Activated CD4-positive, alpha-beta T cell treated with anti-CD3 and anti-CD28 coated beads, Interleukin-2, amount 10 ng/mL, durations not matched to agents 7 days and 5 days (primary cell): ENCODE results near the gene OR5F1. TPM values are rescaled to one million over a fixed set of nuclear protein-coding genes. Genes with fewer than 3 reads are reported as not detected.

Source experiments
- CTCF ChIA-PET: fragments of 350-600 bp; sonication (Branson Sonifier 250); formaldehyde crosslinking; loops from one replicate; lab custom pipeline; 2021; ENCODE audit warnings: antibody characterized with exemption; lab: Charles Lee
- POLR2A ChIA-PET: fragments of 350-600 bp; sonication (Branson Sonifier 250); formaldehyde crosslinking; loops from one replicate; lab custom pipeline; 2021; ENCODE audit warnings: antibody characterized with exemption; lab: Charles Lee
- DNase-seq: peaks from one replicate; pipeline ENCODE4 v3.0.0-alpha.2; 2020
- H3K27ac Mint-ChIP-seq: one replicate; pipeline ENCODE4 v1.8.0; 2021; ENCODE audit warnings: mild to moderate bottlenecking, moderate library complexity, mixed read lengths
- H3K27me3 Mint-ChIP-seq: one replicate; pipeline ENCODE4 v1.8.0; 2021; ENCODE audit warnings: mixed read lengths
- H3K36me3 Mint-ChIP-seq: one replicate; pipeline ENCODE4 v1.8.0; 2021; ENCODE audit warnings: low read depth, mixed read lengths
- H3K4me1 Mint-ChIP-seq: one replicate; pipeline ENCODE4 v1.8.0; 2021; ENCODE audit warnings: mixed read lengths
- H3K4me3 Mint-ChIP-seq: one replicate; pipeline ENCODE4 v1.8.0; 2021; ENCODE audit warnings: mild to moderate bottlenecking, moderate library complexity, mixed read lengths
- H3K9me3 Mint-ChIP-seq: one replicate; pipeline ENCODE4 v1.8.0; 2021; ENCODE audit warnings: mixed read lengths
- total RNA-seq, 2 experiments: library from RNA; stranded (reverse); gene quantifications; one replicate each; pipeline ENCODE4 v1.2.3, GENCODE V29; 2021

OR5F1 gene
- total RNA-seq: not detected

GRCh38 chr11:55994525-55994924 lies at the start of gene OR5F1:
TSS of gene OR5F1 (minus strand) at chr11:55994625. CDS start at chr11:55994625, 0 bp downstream.
- no peaks in the 10 kb centered on the region for H3K36me3 Mint-ChIP-seq
- CTCF ChIA-PET: no interaction called here

GRCh38 chr11:56027354-56027753 lies 32.9 kb upstream of the OR5F1 start, which contains the start of gene OR5AS1:
TSS of gene OR5AS1 (plus strand) at chr11:56027654. CDS start at chr11:56030419, 2,765 bp downstream.
- Mint-ChIP-seq H3K27me3 (no peaks in the 10 kb centered on the region), H3K4me3 (no peak within 1 kb of the TSS), H3K9me3 (peaks cover 6% of the 10 kb centered on the region), H3K36me3 (no peaks in the 10 kb centered on the region), H3K27ac (no peak within 1 kb of the TSS), H3K4me1 (no peaks in the 10 kb centered on the region)
- ChIA-PET CTCF (no interaction called here), POLR2A (no interaction called here)
- DNase-seq: no peak

More at GRCh38 chr11:55994525-55994924, at the start of gene OR5F1:
- POLR2A ChIA-PET: no interaction called here
- Mint-ChIP-seq H3K4me1 (no peaks in the 10 kb centered on the region), H3K4me3 (no peak within 1 kb of the TSS), H3K27me3 (no peaks in the 10 kb centered on the region), H3K27ac (no peak within 1 kb of the TSS), H3K9me3 (peaks cover 7% of the 10 kb centered on the region)
- DNase-seq: no peak

DNA sequence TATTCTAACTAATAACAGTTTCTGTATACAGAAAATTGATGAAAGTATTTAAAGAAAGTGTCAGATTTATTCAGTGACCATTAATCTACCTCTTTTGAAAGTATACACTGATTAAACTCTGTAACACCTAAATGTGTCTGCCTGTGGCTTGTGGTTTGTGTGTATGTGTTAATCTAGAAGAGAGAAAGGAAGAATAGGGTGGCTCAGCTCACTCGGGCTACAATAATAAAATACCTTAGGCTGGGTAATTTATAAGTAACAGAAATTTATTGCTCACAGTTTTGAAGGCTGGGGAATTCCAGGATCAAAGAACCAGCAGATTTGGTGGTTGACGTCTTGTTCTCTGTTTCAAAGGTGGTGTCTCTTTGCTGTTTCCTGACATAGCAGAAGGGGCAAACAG lies 19.4 kb upstream of the OR5F1 start:
- ChIA-PET POLR2A (no interaction called here), CTCF (no interaction called here)
- Mint-ChIP-seq H3K27me3 (no peaks in the 10 kb centered on the region), H3K9me3 (peaks cover 16% of the 10 kb centered on the region), H3K36me3 (no peaks in the 10 kb centered on the region), H3K27ac (no peak overlapping the region), H3K4me3 (no peak overlapping the region), H3K4me1 (no peaks in the 10 kb centered on the region)
- no peak for DNase-seq

- no peaks in the 10 kb centered on the region for H3K27me3 Mint-ChIP-seq
- ChIA-PET POLR2A (interaction anchor here (0.5 kb wide), 1 partner anchor 739 kb away, joined by 3 read pairs; no protein-coding TSS in a partner anchor), CTCF (interaction anchor here (0.6 kb wide), 1 partner anchor 72 kb away, joined by 3 read pairs; no protein-coding TSS in a partner anchor)
- no peak for DNase-seq
- H3K4me3 Mint-ChIP-seq: no peak overlapping the region
- H3K36me3 Mint-ChIP-seq: no peaks in the 10 kb centered on the region
- no peaks in the 10 kb centered on the region for H3K4me1 Mint-ChIP-seq
- peaks cover 18% of the 10 kb centered on the region for H3K9me3 Mint-ChIP-seq
- H3K27ac Mint-ChIP-seq: no peak overlapping the region
Measured at GRCh38 chr11:56010716-56011115, 16.3 kb upstream of the OR5F1 start.

GRCh38 chr11:55970935-55971334 lies 23.5 kb downstream of the OR5F1 start:
- no peaks in the 10 kb centered on the region for H3K4me1 Mint-ChIP-seq
- H3K9me3 Mint-ChIP-seq: peaks cover 4% of the 10 kb centered on the region
- H3K36me3 Mint-ChIP-seq: no peaks in the 10 kb centered on the region
- POLR2A ChIA-PET: no interaction called here
- no peak overlapping the region for H3K27ac Mint-ChIP-seq
- H3K27me3 Mint-ChIP-seq: no peaks in the 10 kb centered on the region
- no peak overlapping the region for H3K4me3 Mint-ChIP-seq
- DNase-seq: no peak
- CTCF ChIA-PET: no interaction called here

GRCh38 chr11:55969845-55970244 lies 24.6 kb downstream of the OR5F1 start, which contains the start of gene OR10AG1:
TSS of gene OR10AG1 (minus strand) at chr11:55969945. CDS start at chr11:55969907, 38 bp downstream.
- no peaks in the 10 kb centered on the region for H3K4me1 Mint-ChIP-seq
- no peak within 1 kb of the TSS for H3K4me3 Mint-ChIP-seq
- ChIA-PET POLR2A (no interaction called here), CTCF (no interaction called here)
- DNase-seq: no peak
- peaks cover 4% of the 10 kb centered on the region for H3K9me3 Mint-ChIP-seq
- no peak within 1 kb of the TSS for H3K27ac Mint-ChIP-seq
- no peaks in the 10 kb centered on the region for H3K36me3 Mint-ChIP-seq
- no peaks in the 10 kb centered on the region for H3K27me3 Mint-ChIP-seq

DNA sequence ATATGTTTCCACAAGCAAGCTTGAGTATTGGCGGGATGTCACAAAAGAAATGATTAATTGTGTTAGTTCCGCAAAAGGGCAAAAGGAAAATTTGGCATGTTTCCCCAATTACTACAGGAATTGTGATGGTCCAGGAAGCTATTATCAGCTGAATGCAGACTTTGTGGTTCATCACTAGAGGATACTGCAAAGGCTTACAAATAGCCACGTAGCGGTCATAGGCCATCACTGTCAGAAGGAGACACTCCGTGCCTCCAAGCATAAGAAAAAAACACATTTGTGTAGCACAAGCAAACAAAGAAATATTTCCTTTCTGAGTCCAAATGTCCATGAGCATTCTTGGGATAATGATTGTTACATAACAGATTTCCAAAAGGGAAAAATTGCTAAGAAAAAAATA lies 26.5 kb downstream of the OR5F1 start:
- Mint-ChIP-seq H3K27ac (no peak overlapping the region), H3K9me3 (peaks cover 4% of the 10 kb centered on the region), H3K36me3 (no peaks in the 10 kb centered on the region), H3K4me1 (no peaks in the 10 kb centered on the region), H3K27me3 (no peaks in the 10 kb centered on the region), H3K4me3 (no peak overlapping the region)
- ChIA-PET POLR2A (no interaction called here), CTCF (no interaction called here)
- no peak for DNase-seq

- CTCF ChIA-PET: no interaction called here
- DNase-seq: no peak
- Mint-ChIP-seq H3K9me3 (no peaks in the 10 kb centered on the region), H3K36me3 (no peaks in the 10 kb centered on the region), H3K27me3 (no peaks in the 10 kb centered on the region), H3K4me1 (no peaks in the 10 kb centered on the region), H3K4me3 (no peak overlapping the region), H3K27ac (no peak overlapping the region)
- POLR2A ChIA-PET: no interaction called here
Measured at GRCh38 chr11:55966391-55966790, 28.0 kb downstream of the OR5F1 start.

GRCh38 chr11:55956521-55956920 lies 37.9 kb downstream of the OR5F1 start:
- CTCF ChIA-PET: no interaction called here
- peaks cover 8% of the 10 kb centered on the region for H3K9me3 Mint-ChIP-seq
- H3K36me3 Mint-ChIP-seq: no peaks in the 10 kb centered on the region
- H3K4me1 Mint-ChIP-seq: no peaks in the 10 kb centered on the region
- H3K27me3 Mint-ChIP-seq: no peaks in the 10 kb centered on the region
- POLR2A ChIA-PET: no interaction called here
- no peak overlapping the region for H3K27ac Mint-ChIP-seq
- no peak for DNase-seq
- H3K4me3 Mint-ChIP-seq: no peak overlapping the region

DNA sequence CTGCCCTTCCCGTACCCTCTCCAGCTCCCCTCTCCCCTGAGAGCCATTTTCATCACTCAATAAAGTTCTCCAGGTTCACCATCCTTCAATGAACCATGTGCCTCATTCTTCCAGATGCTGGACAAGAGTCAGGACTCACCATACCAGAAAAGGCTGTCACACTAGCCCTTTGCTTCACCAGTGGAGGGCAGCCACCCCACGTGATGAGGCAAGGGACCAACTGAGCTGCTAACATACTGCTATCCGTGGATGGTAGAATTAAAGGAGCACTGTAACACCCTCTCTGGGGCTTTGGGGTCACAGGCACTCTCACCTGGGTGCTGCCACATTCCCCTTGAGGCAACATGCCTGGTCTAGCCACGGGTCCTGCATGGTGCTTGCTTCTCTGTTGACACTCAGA lies 45.1 kb downstream of the OR5F1 start:
- H3K9me3 Mint-ChIP-seq: no peaks in the 10 kb centered on the region
- H3K27ac Mint-ChIP-seq: no peak overlapping the region
- no peak for DNase-seq
- no peak overlapping the region for H3K4me3 Mint-ChIP-seq
- CTCF ChIA-PET: no interaction called here
- no peaks in the 10 kb centered on the region for H3K27me3 Mint-ChIP-seq
- H3K4me1 Mint-ChIP-seq: no peaks in the 10 kb centered on the region
- no peaks in the 10 kb centered on the region for H3K36me3 Mint-ChIP-seq
- POLR2A ChIA-PET: no interaction called here

Other genes starting within 250 kb of the OR5F1 start
- gene OR5D13, start 221.2 kb downstream of the OR5F1 start, total RNA-seq: not detected
- not detected for gene OR5D14, start 199.1 kb downstream of the OR5F1 start, total RNA-seq
- gene OR5L1, start 183.3 kb downstream of the OR5F1 start, total RNA-seq: not detected
- not detected for gene OR5D18, start 175.0 kb downstream of the OR5F1 start, total RNA-seq
- not detected for gene OR5L2, start 167.4 kb downstream of the OR5F1 start, total RNA-seq
- not detected for gene OR5D16, start 155.9 kb downstream of the OR5F1 start, total RNA-seq
- not detected for gene TRIM51, start 111.3 kb downstream of the OR5F1 start, total RNA-seq
- gene OR5W2, start 80.0 kb downstream of the OR5F1 start, total RNA-seq: not detected
- gene OR5I1, start 58.2 kb downstream of the OR5F1 start, total RNA-seq: not detected
- gene OR10AG1, start 24.7 kb downstream of the OR5F1 start, total RNA-seq: not detected
- gene OR5AS1, start 33.0 kb upstream of the OR5F1 start, total RNA-seq: not detected
- not detected for gene OR8I2, start 98.7 kb upstream of the OR5F1 start, total RNA-seq
- not detected for gene OR8H2, start 109.1 kb upstream of the OR5F1 start, total RNA-seq
- gene OR8H3, start 127.7 kb upstream of the OR5F1 start, total RNA-seq: not detected
- gene OR8J3, start 145.6 kb upstream of the OR5F1 start, total RNA-seq: not detected
- not detected for gene OR8K5, start 165.7 kb upstream of the OR5F1 start, total RNA-seq
- gene OR5J2, start 182.0 kb upstream of the OR5F1 start, total RNA-seq: not detected
- gene OR5T2, start 239.6 kb upstream of the OR5F1 start, total RNA-seq: not detected